CD4-positive, alpha-beta T cell (primary cell): ENCODE results near the gene SHROOM2. TPM values are rescaled to one million over a fixed set of nuclear protein-coding genes. Genes with fewer than 3 reads are reported as not detected.

Experiments
- ATAC-seq: fragments of 200-7000 bp; cut with Tn5 transposase; one replicate; pipeline ENCODE4 v1.10.0; 2022; ENCODE audit warnings: mild to moderate bottlenecking; ENCODE audit not compliant: poor library complexity
- CTCF ChIA-PET: fragments of 350-600 bp; sonication (Branson Sonifier 250); formaldehyde crosslinking; loops from one replicate; lab custom pipeline; 2021; ENCODE audit warnings: antibody characterized with exemption, inconsistent platforms; lab: Charles Lee
- POLR2A ChIA-PET: fragments of 350-600 bp; sonication (Branson Sonifier 250); formaldehyde crosslinking; loops from one replicate; lab custom pipeline; 2021; ENCODE audit warnings: antibody characterized with exemption, inconsistent platforms; lab: Charles Lee
- DNase-seq, 14 experiments: peaks; one replicate each; pipeline ENCODE4 v3.0.0-alpha.2; 2013 to 2020; ENCODE audit warnings: mixed read lengths in 2 of 14
- H3K27ac ChIP-seq, 2 donors: one replicate each; pipeline versions ENCODE4 v1.5.1 to v1.7.0; 2013; ENCODE audit warnings: low read length in 2 of 2, low read depth in 1 of 2, mild to moderate bottlenecking in 1 of 2
- H3K27me3 ChIP-seq, 2 experiments: 1 replicate in 1 of 2; 2 replicates in 1 of 2; pipeline versions ENCODE4 v1.6.1 to v1.7.0; 2013; ENCODE audit warnings: low read length in 2 of 2, control low read depth in 1 of 2, mild to moderate bottlenecking in 1 of 2, moderate library complexity in 1 of 2; ENCODE audit not compliant: insufficient read depth in 2 of 2, control insufficient read depth in 1 of 2
- H3K36me3 ChIP-seq: one replicate; pipeline ENCODE4 v1.6.1; 2013; ENCODE audit warnings: low read length, control low read depth; ENCODE audit not compliant: insufficient read depth
- H3K4me1 ChIP-seq: one replicate; pipeline ENCODE4 v1.6.1; 2013; ENCODE audit warnings: low read length, control low read depth; ENCODE audit not compliant: insufficient read depth
- H3K4me3 ChIP-seq: one replicate; pipeline ENCODE4 v1.5.1; 2013; ENCODE audit warnings: mild to moderate bottlenecking, low read length, moderate library complexity
- H3K9me3 ChIP-seq, 2 experiments: 1 replicate in 1 of 2; 2 replicates in 1 of 2; pipeline versions ENCODE4 v1.6.1 to v1.7.0; 2013; ENCODE audit warnings: low read length in 2 of 2, mild to moderate bottlenecking in 2 of 2, control low read depth in 1 of 2, moderate library complexity in 1 of 2; ENCODE audit not compliant: control insufficient read depth in 1 of 2, insufficient read depth in 1 of 2
- H3K27ac Mint-ChIP-seq: one replicate; pipeline ENCODE4 v1.8.0; 2020; ENCODE audit warnings: mixed read lengths
- H3K27me3 Mint-ChIP-seq: one replicate; pipeline ENCODE4 v1.8.0; 2021; ENCODE audit warnings: mixed read lengths
- H3K36me3 Mint-ChIP-seq: one replicate; pipeline ENCODE4 v1.8.0; 2021; ENCODE audit warnings: low read depth, mixed read lengths
- H3K4me1 Mint-ChIP-seq: one replicate; pipeline ENCODE4 v1.8.0; 2021; ENCODE audit warnings: low read depth, mixed read lengths
- H3K4me3 Mint-ChIP-seq: one replicate; pipeline ENCODE4 v1.8.0; 2020; ENCODE audit warnings: mild to moderate bottlenecking, mixed read lengths
- H3K9me3 Mint-ChIP-seq: one replicate; pipeline ENCODE4 v1.8.0; 2020; ENCODE audit warnings: mixed read lengths
- CTCF ChIP-seq: fragments of 200-600 bp; IDR thresholded peaks from one replicate; pipeline ENCODE4 v1.8.0; 2022; ENCODE audit warnings: antibody characterized with exemption, mild to moderate bottlenecking
- intact Hi-C, 2 experiments: fragments of 100-400 bp; cut with DNase I in 1 of 2; cut with micrococcal nuclease in 1 of 2; formaldehyde crosslinking; loops; one replicate each; pipeline versions ENCODE4 v1.15.1 to v1.9.0; 2023 to 2025; cut with DNase I, micrococcal nuclease
- total RNA-seq, 174 experiments: library from RNA in 2 of 174; stranded (reverse) in 2 of 174; gene quantifications; one replicate each; pipeline ENCODE4 v1.2.3 and lab custom pipeline; 2021 to 2026

SHROOM2 gene
- total RNA-seq, 2 experiments from 2014 or later = not detected

GRCh38 chrX:9961750-9962149 lies 175.5 kb downstream of the SHROOM2 start:
- H3K36me3 Mint-ChIP-seq = no peaks in the 10 kb centered on the region
- H3K4me3 Mint-ChIP-seq = no peak overlapping the region
- H3K36me3 ChIP-seq = no peaks in the 10 kb centered on the region
- no peak for ATAC-seq
- no peak for TF ChIP-seq CTCF
- H3K4me3 ChIP-seq = no peak overlapping the region
- peaks cover 10% of the 10 kb centered on the region for H3K27me3 Mint-ChIP-seq
- CTCF ChIA-PET = no interaction called here
- H3K4me1 ChIP-seq = no peaks in the 10 kb centered on the region
- no peak for DNase-seq
- POLR2A ChIA-PET = no interaction called here
- no peak overlapping the region for H3K27ac Mint-ChIP-seq
- H3K27me3 ChIP-seq = no peaks in the 10 kb centered on the region
- H3K27ac ChIP-seq = no peak overlapping the region
- H3K9me3 Mint-ChIP-seq = no peaks in the 10 kb centered on the region
- no peaks in the 10 kb centered on the region for H3K9me3 ChIP-seq
- intact Hi-C loops = no loop called here
- no peaks in the 10 kb centered on the region for H3K4me1 Mint-ChIP-seq

GRCh38 chrX:9966775-9967408 lies 180.7 kb downstream of the SHROOM2 start, which contains the start of gene CLDN34:
Gene CLDN34 (plus strand): TSS chrX:9967358. CDS start chrX:9967358, 0 bp downstream.
- H3K4me1 Mint-ChIP-seq = no peaks in the 10 kb centered on the region
- DNase-seq = no peak
- no peaks in the 10 kb centered on the region for H3K9me3 Mint-ChIP-seq
- H3K4me1 ChIP-seq = no peaks in the 10 kb centered on the region
- no peaks in the 10 kb centered on the region for H3K36me3 Mint-ChIP-seq
- ChIA-PET CTCF (no interaction called here), POLR2A (no interaction called here)
- H3K4me3 ChIP-seq = no peak within 1 kb of the TSS
- ATAC-seq = no peak
- TF ChIP-seq CTCF = no peak
- no peaks in the 10 kb centered on the region for H3K36me3 ChIP-seq
- intact Hi-C loops = no loop called here
- peaks cover 4% of the 10 kb centered on the region for H3K27me3 Mint-ChIP-seq
- no peaks in the 10 kb centered on the region for H3K9me3 ChIP-seq
- no peaks in the 10 kb centered on the region for H3K27me3 ChIP-seq
- no peak within 1 kb of the TSS for H3K27ac Mint-ChIP-seq
- H3K4me3 Mint-ChIP-seq = no peak within 1 kb of the TSS
- no peak within 1 kb of the TSS for H3K27ac ChIP-seq

- no peaks in the 10 kb centered on the region for H3K36me3 ChIP-seq
- H3K4me1 Mint-ChIP-seq = no peaks in the 10 kb centered on the region
- no peaks in the 10 kb centered on the region for H3K9me3 Mint-ChIP-seq
- H3K27ac Mint-ChIP-seq = no peak overlapping the region
- ChIA-PET CTCF (no interaction called here), POLR2A (no interaction called here)
- no peak for TF ChIP-seq CTCF
- H3K27me3 Mint-ChIP-seq = no peaks in the 10 kb centered on the region
- no peak overlapping the region for H3K4me3 ChIP-seq
- no peaks in the 10 kb centered on the region for H3K36me3 Mint-ChIP-seq
- no peaks in the 10 kb centered on the region for H3K4me1 ChIP-seq
- DNase-seq = no peak
- no peak overlapping the region for H3K27ac ChIP-seq
- H3K4me3 Mint-ChIP-seq = no peak overlapping the region
- no peak for ATAC-seq
- intact Hi-C loops = no loop called here
- no peaks in the 10 kb centered on the region for H3K9me3 ChIP-seq
- H3K27me3 ChIP-seq = no peaks in the 10 kb centered on the region
Observed at GRCh38 chrX:9977635-9978034, 191.4 kb downstream of the SHROOM2 start.
